Suppressor macrophage treated with lipopolysaccharide for 1 hour (primary cell): Measurements from ENCODE around the gene DACT2.

Experiments
- DNase-seq, 3 donors: peaks; one replicate each; pipeline ENCODE4 v3.0.0-alpha.2; 2020 to 2022

The DACT2 gene

GRCh38 chr6:168349718-168350210 is 30.2 kb upstream of the DACT2 start:
- no peak for DNase-seq

- no peak for DNase-seq
Measured at GRCh38 chr6:168348186-168348585, 28.6 kb upstream of the DACT2 start.

GRCh38 chr6:168347615-168348014 is 28.0 kb upstream of the DACT2 start:
- no peak for DNase-seq

- no peak for DNase-seq
Measured at GRCh38 chr6:168347053-168347452, 27.5 kb upstream of the DACT2 start.

GRCh38 chr6:168345896-168346754 is 26.5 kb upstream of the DACT2 start:
- DNase-seq: no peak

- no peak for DNase-seq
Measured at GRCh38 chr6:168345266-168345665, 25.7 kb upstream of the DACT2 start.

- DNase-seq: no peak
Measured at GRCh38 chr6:168344338-168344737, 24.8 kb upstream of the DACT2 start.

GRCh38 chr6:168343239-168344150 is 23.9 kb upstream of the DACT2 start:
- no peak for DNase-seq

GRCh38 chr6:168342636-168343035 is 23.1 kb upstream of the DACT2 start:
- DNase-seq: no peak

- no peak for DNase-seq
Measured at GRCh38 chr6:168341280-168341900, 21.8 kb upstream of the DACT2 start.

- no peak for DNase-seq
Measured at GRCh38 chr6:168340819-168341218, 21.2 kb upstream of the DACT2 start.

- no peak for DNase-seq
Measured at GRCh38 chr6:168338777-168339176, 19.2 kb upstream of the DACT2 start.

- no peak for DNase-seq
Measured at GRCh38 chr6:168336967-168337366, 17.4 kb upstream of the DACT2 start.

- no peak for DNase-seq
Measured at GRCh38 chr6:168333989-168334388, 14.4 kb upstream of the DACT2 start.

- no peak for DNase-seq
Measured at GRCh38 chr6:168333491-168333890, 13.9 kb upstream of the DACT2 start.

GRCh38 chr6:168333039-168333438 is 13.5 kb upstream of the DACT2 start:
- no peak for DNase-seq

- DNase-seq: no peak
Measured at GRCh38 chr6:168332020-168332419, 12.4 kb upstream of the DACT2 start.

GRCh38 chr6:168331058-168331457 is 11.5 kb upstream of the DACT2 start:
- DNase-seq: no peak

GRCh38 chr6:168330403-168330802 is 10.8 kb upstream of the DACT2 start:
- no peak for DNase-seq

GRCh38 chr6:168328086-168328485 is 8.5 kb upstream of the DACT2 start:
- DNase-seq: no peak

GRCh38 chr6:168326294-168327261 is 7.0 kb upstream of the DACT2 start:
- no peak for DNase-seq

- DNase-seq: no peak
Measured at GRCh38 chr6:168322966-168323365, 3.4 kb upstream of the DACT2 start.
